HepG2 (cell line): ENCODE results near the gene GP1BA. TPM values are rescaled to one million over a fixed set of nuclear protein-coding genes. Genes with fewer than 3 reads are reported as not detected.

ENCODE experiments used
- FOSL1 ChIP-seq: sonication (generic); formaldehyde crosslinking; IDR thresholded peaks from 2 replicates; pipeline ENCODE4 v1.9.0; 2021; ENCODE audit warnings: missing genetic modification reagents, borderline replicate concordance
- FOXJ3 ChIP-seq: sonication (generic); formaldehyde crosslinking; IDR thresholded peaks from 2 replicates; pipeline ENCODE4 v1.4.0; 2020; ENCODE audit warnings: missing genetic modification reagents, mild to moderate bottlenecking, borderline replicate concordance
- HNF4G ChIP-seq, 2 experiments: sonication (generic) in 1 of 2; formaldehyde crosslinking in 1 of 2; IDR thresholded peaks; 2 replicates each; pipeline versions ENCODE4 v1.4.0 to v1.6.1; 2011 to 2020; ENCODE audit warnings: borderline replicate concordance in 2 of 2, low read depth in 2 of 2, mild to moderate bottlenecking in 2 of 2, low read length in 1 of 2, missing genetic modification reagents in 1 of 2, moderate library complexity in 1 of 2
- KDM3A ChIP-seq: IDR thresholded peaks from 2 replicates; pipeline ENCODE4 v1.6.1; 2018; ENCODE audit warnings: low read depth, missing compliant biosample characterization
- LCORL ChIP-seq, 2 experiments: fragments of 450-650 bp in 1 of 2; sonication (generic) in 1 of 2; formaldehyde crosslinking in 1 of 2; IDR thresholded peaks; 2 replicates each; pipeline versions ENCODE4 v1.5.0 to v1.6.1; 2017 to 2020; ENCODE audit warnings: antibody characterized with exemption in 1 of 2, missing genetic modification reagents in 1 of 2
- MEIS2 ChIP-seq: sonication (generic); formaldehyde crosslinking; IDR thresholded peaks from 2 replicates; pipeline ENCODE4 v1.9.0; 2021; ENCODE audit warnings: mild to moderate bottlenecking, missing genetic modification reagents
- NFAT5 ChIP-seq: sonication (generic); formaldehyde crosslinking; IDR thresholded peaks from 2 replicates; pipeline ENCODE4 v1.4.0; 2020; ENCODE audit warnings: missing genetic modification reagents
- STAG1 ChIP-seq: sonication (generic); formaldehyde crosslinking; IDR thresholded peaks from 2 replicates; pipeline ENCODE4 v1.4.0; 2020; ENCODE audit warnings: missing genetic modification reagents
- ZNF124 ChIP-seq: sonication (generic); formaldehyde crosslinking; IDR thresholded peaks from 2 replicates; pipeline ENCODE4 v1.4.0; 2020; ENCODE audit warnings: missing genetic modification reagents
- ZNF263 ChIP-seq: sonication (generic); formaldehyde crosslinking; IDR thresholded peaks from 2 replicates; pipeline ENCODE4 v1.4.0; 2020; ENCODE audit warnings: missing genetic modification reagents
- ZNF451 ChIP-seq: sonication (generic); formaldehyde crosslinking; IDR thresholded peaks from 2 replicates; pipeline ENCODE4 v1.5.0; 2020; ENCODE audit warnings: mild to moderate bottlenecking, missing genetic modification reagents
- ZNF646 ChIP-seq: sonication (generic); formaldehyde crosslinking; IDR thresholded peaks from 2 replicates; pipeline ENCODE4 v1.9.0; 2021; ENCODE audit warnings: mild to moderate bottlenecking, missing genetic modification reagents
- polyA plus RNA-seq, 8 experiments: library from polyadenylated mRNA; depleted of rRNA in 3 of 8; stranded (reverse) in 7 of 8; unstranded in 1 of 8; fragments of >200 nt; fragmentation: Illumina TruSeq in 4 of 8; extraction: Trizol in 4 of 8; gene quantifications; 2 replicates each; pipeline versions ENCODE4 v1.2.1 to v1.2.3, GENCODE V29; 2011 to 2016; ENCODE audit warnings: low read depth in 4 of 8, missing spikeins in 1 of 8, mixed read lengths in 1 of 8; ENCODE audit not compliant: insufficient read depth in 1 of 8
- total RNA-seq, 5 experiments: library from RNA; depleted of rRNA; stranded (reverse); fragments of >200 nt; fragmentation: Illumina TruSeq; extraction: Trizol; gene quantifications; 2 replicates each; pipeline ENCODE4 v1.2.3, GENCODE V29; 2016; ENCODE audit warnings: low read depth in 1 of 5
- TF ChIP-seq, protein P1 (sequence below): sonication (generic); formaldehyde crosslinking; IDR thresholded peaks from 2 replicates; pipeline ENCODE4 v1.4.0; 2020; ENCODE audit warnings: missing genetic modification reagents

The GP1BA gene
- total and polyA plus RNA-seq, 2 of the 13 experiments (the other 11 are each of a cell fraction or from before 2014, with no cell fraction given): not detected

- TF ChIP-seq NFAT5 (CRISPR knock-in tag): 0 out of 2 replicates have a peak, but pooled peaks have one; percentile 33
- TF ChIP-seq FOXJ3 (CRISPR knock-in tag): 0 out of 2 replicates have a peak, but pooled peaks have one; percentile 26
- TF ChIP-seq STAG1: peak; percentile 32
- TF ChIP-seq, protein P1, sequence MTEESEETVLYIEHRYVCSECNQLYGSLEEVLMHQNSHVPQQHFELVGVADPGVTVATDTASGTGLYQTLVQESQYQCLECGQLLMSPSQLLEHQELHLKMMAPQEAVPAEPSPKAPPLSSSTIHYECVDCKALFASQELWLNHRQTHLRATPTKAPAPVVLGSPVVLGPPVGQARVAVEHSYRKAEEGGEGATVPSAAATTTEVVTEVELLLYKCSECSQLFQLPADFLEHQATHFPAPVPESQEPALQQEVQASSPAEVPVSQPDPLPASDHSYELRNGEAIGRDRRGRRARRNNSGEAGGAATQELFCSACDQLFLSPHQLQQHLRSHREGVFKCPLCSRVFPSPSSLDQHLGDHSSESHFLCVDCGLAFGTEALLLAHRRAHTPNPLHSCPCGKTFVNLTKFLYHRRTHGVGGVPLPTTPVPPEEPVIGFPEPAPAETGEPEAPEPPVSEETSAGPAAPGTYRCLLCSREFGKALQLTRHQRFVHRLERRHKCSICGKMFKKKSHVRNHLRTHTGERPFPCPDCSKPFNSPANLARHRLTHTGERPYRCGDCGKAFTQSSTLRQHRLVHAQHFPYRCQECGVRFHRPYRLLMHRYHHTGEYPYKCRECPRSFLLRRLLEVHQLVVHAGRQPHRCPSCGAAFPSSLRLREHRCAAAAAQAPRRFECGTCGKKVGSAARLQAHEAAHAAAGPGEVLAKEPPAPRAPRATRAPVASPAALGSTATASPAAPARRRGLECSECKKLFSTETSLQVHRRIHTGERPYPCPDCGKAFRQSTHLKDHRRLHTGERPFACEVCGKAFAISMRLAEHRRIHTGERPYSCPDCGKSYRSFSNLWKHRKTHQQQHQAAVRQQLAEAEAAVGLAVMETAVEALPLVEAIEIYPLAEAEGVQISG: peak; percentile 23; the same call in 1 of the 2 replicates
- TF ChIP-seq LCORL (IDR thresholded peaks at IDR 0.05): no peak
- peak; percentile 19; the same call in 1 of the 2 replicates for TF ChIP-seq LCORL (CRISPR knock-in tag; IDR thresholded peaks at IDR 0.05)
- TF ChIP-seq FOSL1: no peak
- peak; percentile 35 for TF ChIP-seq ZNF451 (CRISPR knock-in tag)
- TF ChIP-seq ZNF124 (CRISPR knock-in tag): no peak
- TF ChIP-seq MEIS2 (CRISPR knock-in tag): 0 out of 2 replicates have a peak, but pooled peaks have one; percentile 14
- 0 out of 2 replicates have a peak, but pooled peaks have one; percentile 17 for TF ChIP-seq KDM3A
- TF ChIP-seq ZNF646 (CRISPR knock-in tag): 0 out of 2 replicates have a peak, but pooled peaks have one; percentile 18
- 0 out of 2 replicates have a peak, but pooled peaks have one; percentile 33 for TF ChIP-seq HNF4G (IDR thresholded peaks at IDR 0.05; ENCODE audit: borderline replicate concordance, low read depth, low read length)
- no peak for TF ChIP-seq HNF4G (CRISPR knock-in tag; IDR thresholded peaks at IDR 0.05; ENCODE audit: borderline replicate concordance, low read depth)
- 0 out of 2 replicates have a peak, but pooled peaks have one; percentile 13 for TF ChIP-seq ZNF263
These were observed 37.6 kb downstream of the GP1BA start (continued) for GRCh38 chr17:4969551-4970173.
